SU-DHL-6 (cell line): ENCODE data around the gene LDAF1.

Experiments used
- H2AFZ ChIP-seq: fragments of 200-600 bp; sonication (generic); 2 replicates; pipeline ENCODE4 v1.6.1; 2014; ENCODE audit warnings: low read depth, mild to moderate bottlenecking, moderate library complexity, mixed read lengths, antibody characterized with exemption, low read length; ENCODE audit not compliant: severe bottlenecking
- H3F3A ChIP-seq: fragments of 200-600 bp; shearing (Covaris generic); 2 replicates; pipeline ENCODE4 v1.6.0; 2016; ENCODE audit warnings: antibody characterized with exemption, mild to moderate bottlenecking; ENCODE audit not compliant: insufficient read depth
- H3K27ac ChIP-seq: fragments of 200-600 bp; sonication (generic); 2 replicates; pipeline ENCODE4 v1.5.1; 2016; ENCODE audit warnings: low read depth, mild to moderate bottlenecking, low read length, moderate library complexity, mixed read lengths
- H3K27me3 ChIP-seq: fragments of 200-600 bp; sonication (generic), shearing (Covaris generic); 2 replicates; pipeline ENCODE4 v1.6.0; 2014; ENCODE audit warnings: mild to moderate bottlenecking, low read length
- H3K36me3 ChIP-seq: fragments of 200-600 bp; sonication (generic); 2 replicates; pipeline ENCODE4 v1.6.1; 2014; ENCODE audit warnings: mild to moderate bottlenecking, low read length, mixed read lengths
- H3K4me2 ChIP-seq: fragments of 300-600, 200-600 bp; shearing (Covaris generic), sonication (generic); 2 replicates; pipeline ENCODE4 v1.6.0; 2014; ENCODE audit warnings: low read length, low read depth, mild to moderate bottlenecking; ENCODE audit not compliant: poor library complexity, severe bottlenecking
- H3K4me3 ChIP-seq: fragments of 200-600 bp; sonication (generic); 2 replicates; pipeline ENCODE4 v1.5.1; 2014; ENCODE audit warnings: antibody characterized with exemption, low read length, mild to moderate bottlenecking, mixed read lengths; ENCODE audit not compliant: insufficient read depth, poor library complexity, severe bottlenecking
- H3K79me2 ChIP-seq: fragments of 200-600 bp; sonication (generic); 2 replicates; pipeline ENCODE4 v1.6.1; 2014; ENCODE audit warnings: mild to moderate bottlenecking, low read length, moderate library complexity; ENCODE audit not compliant: insufficient read depth
- H3K9ac ChIP-seq: fragments of 200-600 bp; sonication (generic); 2 replicates; pipeline ENCODE4 v1.7.0; 2014; ENCODE audit warnings: mild to moderate bottlenecking, low read length
- H3K9me2 ChIP-seq: fragments of 200-600 bp; sonication (generic); replicated peaks from 2 replicates; pipeline ENCODE4 v1.6.1; 2014; ENCODE audit warnings: low read length; ENCODE audit not compliant: insufficient read depth
- H3K9me3 ChIP-seq: fragments of 200-600 bp; sonication (generic); 2 replicates; pipeline ENCODE4 v1.6.1; 2014; ENCODE audit warnings: low read length, mixed read lengths; ENCODE audit not compliant: insufficient read depth
- H4K20me1 ChIP-seq: fragments of 200-600 bp; sonication (generic); 2 replicates; pipeline ENCODE4 v1.6.1; 2014; ENCODE audit warnings: low read depth, mild to moderate bottlenecking, antibody characterized with exemption, low read length, moderate library complexity, mixed read lengths
- CTCF ChIP-seq: fragments of 200-600 bp; sonication (generic); IDR thresholded peaks from one replicate; pipeline ENCODE4 v1.5.1; 2017; ENCODE audit warnings: antibody characterized with exemption, mild to moderate bottlenecking, low read length, moderate library complexity; ENCODE audit not compliant: insufficient read depth, poor library complexity, severe bottlenecking
- EZH2phosphoT487 ChIP-seq: fragments of 200-600 bp; sonication (generic), shearing (Covaris generic); conservative IDR thresholded peaks from 2 replicates; pipeline ENCODE4 v1.6.1; 2018; ENCODE audit warnings: mild to moderate bottlenecking, antibody characterized with exemption, low read length, moderate library complexity, mixed read lengths

The LDAF1 gene

GRCh38 chr16:21175397-21175796, 16.9 kb downstream of the LDAF1 start:
- no peaks in the 10 kb centered on the region for H4K20me1 ChIP-seq

GRCh38 chr16:21179126-21179982, 20.9 kb downstream of the LDAF1 start:
- no peak for TF ChIP-seq CTCF
- no peak for TF ChIP-seq EZH2phosphoT487
- H3K36me3 ChIP-seq = peaks cover 9% of the 10 kb centered on the region; the same call in 1 of the 2 replicates
- H3K27me3 ChIP-seq = no peaks in the 10 kb centered on the region
- H3K27ac ChIP-seq = no peak overlapping the region
- no peak overlapping the region for H3K4me3 ChIP-seq
- H3F3A ChIP-seq = no peaks in the 10 kb centered on the region
- no peak overlapping the region for H3K9ac ChIP-seq
- no peaks in the 10 kb centered on the region for H4K20me1 ChIP-seq
- H3K79me2 ChIP-seq = no peaks in the 10 kb centered on the region
- H3K9me3 ChIP-seq = no peaks in the 10 kb centered on the region
- no peak overlapping the region for H2AFZ ChIP-seq
- no peak overlapping the region for H3K4me2 ChIP-seq
- no peaks in the 10 kb centered on the region for H3K9me2 ChIP-seq

More at GRCh38 chr16:21175397-21175796, 16.9 kb downstream of the LDAF1 start:
- TF ChIP-seq CTCF = no peak
- no peak for TF ChIP-seq EZH2phosphoT487
- no peaks in the 10 kb centered on the region for H3K79me2 ChIP-seq
- no peak overlapping the region for H2AFZ ChIP-seq
- no peaks in the 10 kb centered on the region for H3K9me2 ChIP-seq
- peaks cover 14% of the 10 kb centered on the region for H3K36me3 ChIP-seq
- H3K27me3 ChIP-seq = no peaks in the 10 kb centered on the region
- H3K4me3 ChIP-seq = no peak overlapping the region
- no peak overlapping the region for H3K9ac ChIP-seq
- no peak overlapping the region for H3K27ac ChIP-seq
- no peaks in the 10 kb centered on the region for H3K9me3 ChIP-seq
- no peak overlapping the region for H3K4me2 ChIP-seq
- no peaks in the 10 kb centered on the region for H3F3A ChIP-seq

- TF ChIP-seq EZH2phosphoT487 = no peak
- no peak for TF ChIP-seq CTCF
- H3K4me3 ChIP-seq = no peak overlapping the region
- H4K20me1 ChIP-seq = no peaks in the 10 kb centered on the region
- no peak overlapping the region for H2AFZ ChIP-seq
- H3F3A ChIP-seq = no peaks in the 10 kb centered on the region
- no peak overlapping the region for H3K9ac ChIP-seq
- peaks cover 9% of the 10 kb centered on the region; the same call in 1 of the 2 replicates for H3K36me3 ChIP-seq
- H3K27ac ChIP-seq = no peak overlapping the region
- no peaks in the 10 kb centered on the region for H3K9me3 ChIP-seq
- H3K4me2 ChIP-seq = no peak overlapping the region
- H3K27me3 ChIP-seq = no peaks in the 10 kb centered on the region
- no peaks in the 10 kb centered on the region for H3K79me2 ChIP-seq
- no peaks in the 10 kb centered on the region for H3K9me2 ChIP-seq
These were observed 21.5 kb downstream of the LDAF1 start for GRCh38 chr16:21179983-21180365.
